GM23248 (cell line): ENCODE data around the gene P2RY8. TPM values are rescaled to one million over a fixed set of nuclear protein-coding genes. Genes with fewer than 3 reads are reported as not detected.

Source experiments
- DNase-seq: peaks from one replicate; pipeline ENCODE4 v3.0.0-alpha.2; 2015
- H2AFZ ChIP-seq: fragments of 200-600 bp; sonication (generic); 2 replicates; pipeline ENCODE4 v1.6.1; 2016; ENCODE audit warnings: antibody characterized with exemption
- H3F3A ChIP-seq: fragments of 200-600 bp; sonication (generic); 2 replicates; pipeline ENCODE4 v1.6.1; 2016; ENCODE audit warnings: mild to moderate bottlenecking, antibody characterized with exemption, mixed run types; ENCODE audit not compliant: insufficient read depth
- H3K27ac ChIP-seq: fragments of 200-600 bp; sonication (generic); 2 replicates; pipeline ENCODE4 v1.5.1; 2016; ENCODE audit warnings: mild to moderate bottlenecking
- H3K27me3 ChIP-seq: fragments of 200-600 bp; sonication (generic); replicated peaks from 2 replicates; pipeline ENCODE4 v1.6.1; 2016; ENCODE audit warnings: mild to moderate bottlenecking; ENCODE audit not compliant: insufficient read depth
- H3K36me3 ChIP-seq: fragments of 200-600 bp; sonication (generic); 2 replicates; pipeline ENCODE4 v1.6.1; 2016; ENCODE audit warnings: low read depth, mild to moderate bottlenecking
- H3K4me1 ChIP-seq: fragments of 200-600 bp; sonication (generic); 2 replicates; pipeline ENCODE4 v1.6.1; 2016; ENCODE audit warnings: mild to moderate bottlenecking; ENCODE audit not compliant: insufficient read depth
- H3K4me2 ChIP-seq: fragments of 200-600 bp; sonication (generic); one replicate; pipeline ENCODE4 v1.6.1; 2016; ENCODE audit warnings: mild to moderate bottlenecking; ENCODE audit not compliant: unreplicated experiment
- H3K4me3 ChIP-seq: fragments of 200-600 bp; sonication (generic); 2 replicates; pipeline ENCODE4 v1.5.1; 2016; ENCODE audit warnings: mild to moderate bottlenecking
- H3K79me2 ChIP-seq: fragments of 200-600 bp; sonication (generic); 2 replicates; pipeline ENCODE4 v1.6.1; 2016; ENCODE audit warnings: mild to moderate bottlenecking; ENCODE audit not compliant: insufficient read depth
- H3K9ac ChIP-seq: fragments of 200-600 bp; sonication (generic); 2 replicates; pipeline ENCODE4 v1.6.1; 2016; ENCODE audit warnings: mild to moderate bottlenecking
- H3K9me2 ChIP-seq: fragments of 200-600 bp; sonication (generic); 2 replicates; pipeline ENCODE4 v1.6.1; 2016; ENCODE audit warnings: mixed run types, mild to moderate bottlenecking, moderate library complexity; ENCODE audit not compliant: insufficient read depth
- H3K9me3 ChIP-seq: fragments of 200-600 bp; sonication (generic); one replicate; pipeline ENCODE4 v1.6.1; 2017; ENCODE audit warnings: low read depth
- H4K20me1 ChIP-seq: fragments of 200-600 bp; sonication (generic); 2 replicates; pipeline ENCODE4 v1.6.0; 2016; ENCODE audit not compliant: insufficient read depth
- EZH2 ChIP-seq: fragments of 200-600 bp; sonication (generic); IDR thresholded peaks from 2 replicates; pipeline ENCODE4 v1.6.1; 2018; ENCODE audit warnings: antibody characterized with exemption, mild to moderate bottlenecking; ENCODE audit not compliant: insufficient read depth, poor library complexity, severe bottlenecking
- EZH2phosphoT487 ChIP-seq: fragments of 200-600 bp; sonication (generic); IDR thresholded peaks from 2 replicates; pipeline ENCODE4 v1.6.1; 2018; ENCODE audit warnings: antibody characterized with exemption, moderate library complexity, mild to moderate bottlenecking, low read depth; ENCODE audit not compliant: insufficient read depth
- WGBS, 2 experiments: methylation state at CpG; one replicate each; pipeline ENCODE4 v1.1.6; 2015 to 2017; ENCODE audit warnings: low lambda C conversion rate in 2 of 2, low coverage in 1 of 2; ENCODE audit errors: missing lambda C conversion rate in 2 of 2; 5-methylcytosine and 5-hydroxymethylcytosine counted together
- in situ Hi-C: fragments of 300-500 bp; cut with MboI; formaldehyde crosslinking; loops from 2 replicates; pipeline ENCODE4 v1.15.0; 2020
- polyA plus RNA-seq: library from polyadenylated mRNA; unstranded; fragments of >200 nt; fragmentation: Nextera tagmentation; extraction: Ambion mirVana; gene quantifications from 2 replicates; pipeline ENCODE4 v1.2.1, GENCODE V29; 2016
- total RNA-seq: library from RNA; depleted of rRNA; stranded (reverse); fragments of >200 nt; shearing (Covaris generic); gene quantifications from 2 replicates; pipeline ENCODE4 v1.2.3, GENCODE V29; 2014

P2RY8 gene
- total and polyA plus RNA-seq, 2 experiments from 2014 or later, result not detected

- Histone ChIP-seq H3K4me3 (peak within 1 kb of the TSS; percentile 99), H3K27me3 (no peaks in the 10 kb centered on the region), H3K9me3 (no peaks in the 10 kb centered on the region), H3K36me3 (no peaks in the 10 kb centered on the region), H3K9me2 (no peaks in the 10 kb centered on the region), H2AFZ (peak within 1 kb of the TSS; percentile 93), H3K4me2 (peak within 1 kb of the TSS; percentile 71), H4K20me1 (no peaks in the 10 kb centered on the region), H3K4me1 (no peaks in the 10 kb centered on the region), H3K27ac (peak within 1 kb of the TSS; percentile 88), H3F3A (no peaks in the 10 kb centered on the region), H3K79me2 (peaks cover 49% of the 10 kb centered on the region), H3K9ac (peak within 1 kb of the TSS; percentile 90)
- in situ Hi-C loops, result loop anchor here (10.0 kb wide), 1 partner anchor 1152 kb away; no protein-coding TSS in a partner anchor
- WGBS, 2 experiments, result 2 to 3% methylated on average over 36 to 55 of the region's 76 CpGs
- peak; percentile 100 for DNase-seq
- TF ChIP-seq EZH2phosphoT487, result no peak
- TF ChIP-seq EZH2, result no peak
These were observed 84.2 kb downstream of the P2RY8 start, which contains the start of gene ASMTL for GRCh38 chrX:1452516-1453394. TSS of gene ASMTL (minus strand) at chrX:1452909. CDS start at chrX:1452840, 69 bp downstream.

GRCh38 chrX:1451661-1452515, 85.1 kb downstream of the P2RY8 start:
- no peaks in the 10 kb centered on the region for H3K36me3 ChIP-seq
- H3K27me3 ChIP-seq, result no peaks in the 10 kb centered on the region
- H3K9ac ChIP-seq, result peak overlapping the region; percentile 90
- TF ChIP-seq EZH2phosphoT487, result no peak
- no peak for TF ChIP-seq EZH2
- H3K4me2 ChIP-seq, result peak overlapping the region; percentile 71
- WGBS, 2 experiments, result 19 to 30% methylated on average over 6 to 23 of the region's 23 CpGs
- H3K4me1 ChIP-seq, result no peaks in the 10 kb centered on the region
- no peaks in the 10 kb centered on the region for H3K9me2 ChIP-seq
- peak overlapping the region; percentile 99 for H3K4me3 ChIP-seq
- H3K27ac ChIP-seq, result peak overlapping the region; percentile 74
- H3F3A ChIP-seq, result no peaks in the 10 kb centered on the region
- H3K79me2 ChIP-seq, result peaks cover 57% of the 10 kb centered on the region
- H2AFZ ChIP-seq, result peak overlapping the region; percentile 86
- no peaks in the 10 kb centered on the region for H3K9me3 ChIP-seq
- no peak for DNase-seq
- no peaks in the 10 kb centered on the region for H4K20me1 ChIP-seq
- in situ Hi-C loops, result loop anchor here (10.0 kb wide), 1 partner anchor 1153 kb away; no protein-coding TSS in a partner anchor

- Histone ChIP-seq H3K27me3 (no peaks in the 10 kb centered on the region), H4K20me1 (no peaks in the 10 kb centered on the region), H3K9me3 (no peaks in the 10 kb centered on the region), H3K9ac (no peak overlapping the region), H3F3A (no peaks in the 10 kb centered on the region), H3K79me2 (peaks cover 64% of the 10 kb centered on the region), H2AFZ (no peak overlapping the region), H3K4me1 (no peaks in the 10 kb centered on the region), H3K4me2 (peak overlapping the region; percentile 71), H3K27ac (no peak overlapping the region), H3K36me3 (no peaks in the 10 kb centered on the region), H3K4me3 (peak overlapping the region; percentile 99), H3K9me2 (no peaks in the 10 kb centered on the region)
- TF ChIP-seq EZH2 (no peak), EZH2phosphoT487 (no peak)
- DNase-seq, result no peak
- in situ Hi-C loops, result loop anchor here (10.0 kb wide), 1 partner anchor 1154 kb away; no protein-coding TSS in a partner anchor
- WGBS, 2 experiments, result 77 to 83% methylated on average over 2 to 6 of the region's 6 CpGs
These were observed 85.7 kb downstream of the P2RY8 start for GRCh38 chrX:1451251-1451660.
